Endodermal cell (in vitro differentiated cells): ENCODE results near the gene FAM53A. TPM values are rescaled to one million over a fixed set of nuclear protein-coding genes. Genes with fewer than 3 reads are reported as not detected.

Experiments
- DNase-seq: peaks from one replicate; pipeline ENCODE4 v3.0.0-alpha.2; 2017
- H3K27ac ChIP-seq: 2 replicates; pipeline ENCODE4 v1.5.1; 2013; ENCODE audit warnings: mild to moderate bottlenecking, low read depth, low read length, moderate library complexity
- H3K27me3 ChIP-seq: 2 replicates; pipeline ENCODE4 v1.6.1; 2013; ENCODE audit warnings: mild to moderate bottlenecking, low read length, moderate library complexity; ENCODE audit not compliant: insufficient read depth, control insufficient read depth, poor library complexity, severe bottlenecking
- H3K36me3 ChIP-seq: 2 replicates; pipeline ENCODE4 v1.7.0; 2013; ENCODE audit warnings: mild to moderate bottlenecking, low read length, moderate library complexity; ENCODE audit not compliant: control insufficient read depth, insufficient read depth
- H3K4me1 ChIP-seq: one replicate; pipeline ENCODE4 v1.7.0; 2013; ENCODE audit warnings: low read length; ENCODE audit not compliant: control insufficient read depth, insufficient read depth
- H3K4me3 ChIP-seq: 2 replicates; pipeline ENCODE4 v1.5.1; 2013; ENCODE audit warnings: mild to moderate bottlenecking, low read length, moderate library complexity
- H3K9ac ChIP-seq: 2 replicates; pipeline ENCODE4 v1.6.1; 2013; ENCODE audit warnings: mild to moderate bottlenecking, low read length, moderate library complexity; ENCODE audit not compliant: poor library complexity, severe bottlenecking; ENCODE audit errors: extremely low read depth
- H3K9me3 ChIP-seq: 2 replicates; pipeline ENCODE4 v1.6.1; 2013; ENCODE audit warnings: mild to moderate bottlenecking, low read length, moderate library complexity; ENCODE audit not compliant: control insufficient read depth
- H3K27ac Mint-ChIP-seq: 2 replicates; pipeline ENCODE4 v1.8.0; 2020; ENCODE audit warnings: mixed read lengths
- H3K27me3 Mint-ChIP-seq: 2 replicates; pipeline ENCODE4 v1.8.0; 2021; ENCODE audit warnings: mild to moderate bottlenecking, mixed read lengths; ENCODE audit not compliant: insufficient read depth
- H3K36me3 Mint-ChIP-seq: 2 replicates; pipeline ENCODE4 v1.8.0; 2020; ENCODE audit warnings: low read depth, mixed read lengths
- H3K4me1 Mint-ChIP-seq: 2 replicates; pipeline ENCODE4 v1.8.0; 2020; ENCODE audit warnings: mixed read lengths
- H3K4me3 Mint-ChIP-seq: 2 replicates; pipeline ENCODE4 v1.8.0; 2020; ENCODE audit warnings: mild to moderate bottlenecking, moderate library complexity, mixed read lengths
- H3K9me3 Mint-ChIP-seq: 2 replicates; pipeline ENCODE4 v1.8.0; 2020; ENCODE audit warnings: mild to moderate bottlenecking, mixed read lengths
- WGBS, 2 experiments: methylation state at CpG; one replicate each; pipeline versions ENCODE4 v1.1.5 to v1.1.7; 2013; ENCODE audit warnings: missing lambda C conversion rate in 2 of 2, mixed read lengths in 1 of 2; ENCODE audit not compliant: insufficient coverage in 1 of 2, insufficient read length in 1 of 2; 5-methylcytosine and 5-hydroxymethylcytosine counted together
- total RNA-seq, 2 donors: library from RNA; stranded (reverse); fragmentation: NEBNext Ultra II Directional in 1 of 2; extraction: Animal tissue kit (Norgen Biotek cat#: 25700) in 1 of 2; gene quantifications; 2 replicates in 1 of 2; 3 replicates in 1 of 2; pipeline ENCODE4 v1.2.1, GENCODE V29; 2021
- TF ChIP-seq, protein P1 (sequence below): fragments of 200-600 bp; sonication (generic); conservative IDR thresholded peaks from 2 replicates; pipeline ENCODE4 v1.5.0; 2021; ENCODE audit warnings: antibody characterized with exemption, mild to moderate bottlenecking

FAM53A gene
- total RNA-seq, 2 donors from 2014 or later, result 3.7 to 4.9 TPM

- 89 to 92% methylated on average over 30 to 37 of the region's 37 CpGs for WGBS, 2 experiments
- Mint-ChIP-seq H3K36me3 (no peaks in the 10 kb centered on the region), H3K9me3 (peaks cover 5% of the 10 kb centered on the region), H3K4me3 (no peak overlapping the region), H3K27ac (no peak overlapping the region), H3K27me3 (no peaks in the 10 kb centered on the region), H3K4me1 (no peaks in the 10 kb centered on the region)
- Histone ChIP-seq H3K27ac (no peak overlapping the region), H3K4me3 (no peak overlapping the region), H3K27me3 (no peaks in the 10 kb centered on the region), H3K36me3 (no peaks in the 10 kb centered on the region), H3K4me1 (no peaks in the 10 kb centered on the region), H3K9me3 (no peaks in the 10 kb centered on the region), H3K9ac (no peak overlapping the region)
- TF ChIP-seq, protein P1, sequence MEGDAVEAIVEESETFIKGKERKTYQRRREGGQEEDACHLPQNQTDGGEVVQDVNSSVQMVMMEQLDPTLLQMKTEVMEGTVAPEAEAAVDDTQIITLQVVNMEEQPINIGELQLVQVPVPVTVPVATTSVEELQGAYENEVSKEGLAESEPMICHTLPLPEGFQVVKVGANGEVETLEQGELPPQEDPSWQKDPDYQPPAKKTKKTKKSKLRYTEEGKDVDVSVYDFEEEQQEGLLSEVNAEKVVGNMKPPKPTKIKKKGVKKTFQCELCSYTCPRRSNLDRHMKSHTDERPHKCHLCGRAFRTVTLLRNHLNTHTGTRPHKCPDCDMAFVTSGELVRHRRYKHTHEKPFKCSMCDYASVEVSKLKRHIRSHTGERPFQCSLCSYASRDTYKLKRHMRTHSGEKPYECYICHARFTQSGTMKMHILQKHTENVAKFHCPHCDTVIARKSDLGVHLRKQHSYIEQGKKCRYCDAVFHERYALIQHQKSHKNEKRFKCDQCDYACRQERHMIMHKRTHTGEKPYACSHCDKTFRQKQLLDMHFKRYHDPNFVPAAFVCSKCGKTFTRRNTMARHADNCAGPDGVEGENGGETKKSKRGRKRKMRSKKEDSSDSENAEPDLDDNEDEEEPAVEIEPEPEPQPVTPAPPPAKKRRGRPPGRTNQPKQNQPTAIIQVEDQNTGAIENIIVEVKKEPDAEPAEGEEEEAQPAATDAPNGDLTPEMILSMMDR, result no peak
- no peak for DNase-seq
Observed at GRCh38 chr4:1614854-1615595, 69.1 kb downstream of the FAM53A start.

DNA sequence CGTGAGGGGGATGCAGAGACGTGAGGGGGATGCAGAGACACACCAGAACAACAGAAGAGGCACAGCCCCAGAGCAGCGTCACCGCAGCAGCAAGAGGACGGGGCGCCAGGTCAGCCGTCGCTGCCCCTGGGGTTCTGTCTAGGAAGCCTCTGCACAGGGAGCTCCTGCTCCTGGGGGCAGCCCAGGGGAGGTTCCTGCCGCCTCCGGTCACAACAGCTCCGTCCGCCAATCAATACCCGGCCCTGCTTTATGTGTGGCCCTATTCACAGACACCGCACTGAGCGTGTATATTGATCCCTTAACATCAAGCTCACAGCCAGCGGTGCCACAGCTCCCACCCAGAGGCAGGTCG is 69.6 kb downstream of the FAM53A start:
- Mint-ChIP-seq H3K27me3 (no peaks in the 10 kb centered on the region), H3K27ac (no peak overlapping the region), H3K9me3 (peaks cover 5% of the 10 kb centered on the region), H3K4me3 (no peak overlapping the region), H3K36me3 (no peaks in the 10 kb centered on the region), H3K4me1 (no peaks in the 10 kb centered on the region)
- WGBS, 2 experiments, result 89 to 96% methylated on average over 15 to 17 of the region's 17 CpGs
- TF ChIP-seq, protein P1, result no peak
- Histone ChIP-seq H3K4me1 (no peaks in the 10 kb centered on the region), H3K27ac (no peak overlapping the region), H3K36me3 (no peaks in the 10 kb centered on the region), H3K4me3 (no peak overlapping the region), H3K9ac (no peak overlapping the region), H3K27me3 (no peaks in the 10 kb centered on the region), H3K9me3 (no peaks in the 10 kb centered on the region)
- DNase-seq, result no peak

DNA sequence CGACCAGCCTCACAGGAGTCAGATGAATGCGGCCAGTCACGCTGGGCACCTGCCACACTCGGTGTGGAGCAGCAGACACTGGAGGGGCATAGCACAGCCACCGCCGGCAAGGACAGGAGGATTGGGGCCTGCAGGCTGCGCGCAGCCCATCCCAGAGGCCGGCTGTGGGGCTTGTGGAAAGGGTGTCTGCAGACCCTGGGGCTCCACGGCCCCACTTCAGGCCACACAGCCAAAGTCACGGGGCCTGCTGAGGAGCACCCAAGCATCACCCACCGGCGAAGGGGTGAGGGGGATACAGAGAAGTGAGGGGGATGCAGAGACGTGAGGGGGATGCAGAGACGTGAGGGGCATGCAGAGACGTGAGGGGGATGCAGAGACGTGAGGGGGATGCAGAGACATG is 70.1 kb downstream of the FAM53A start:
- Mint-ChIP-seq H3K27ac (no peak overlapping the region), H3K4me3 (no peak overlapping the region)

More for the DNA sequence above, 70.1 kb downstream of the FAM53A start:
- WGBS, 2 experiments, result 91 to 94% methylated on average over 4 to 17 of the region's 17 CpGs
- Mint-ChIP-seq H3K27me3 (no peaks in the 10 kb centered on the region), H3K9me3 (peaks cover 5% of the 10 kb centered on the region), H3K36me3 (no peaks in the 10 kb centered on the region), H3K4me1 (no peaks in the 10 kb centered on the region)
- DNase-seq, result no peak
- Histone ChIP-seq H3K4me3 (no peak overlapping the region), H3K27ac (no peak overlapping the region), H3K27me3 (no peaks in the 10 kb centered on the region), H3K4me1 (no peaks in the 10 kb centered on the region), H3K9me3 (no peaks in the 10 kb centered on the region), H3K9ac (no peak overlapping the region), H3K36me3 (no peaks in the 10 kb centered on the region)
- TF ChIP-seq, protein P1, result no peak
